Common myeloid progenitor, CD34-positive (primary cell): Measurements from ENCODE around the gene TXNL4A.
"Not testable (repeated sequence)": the region's sequence is repeated elsewhere in the genome, so short reads cannot be mapped to it uniquely, and the experiment has no call there.

Experiments used
- CTCF ChIA-PET: fragments of 350-600 bp; sonication (Branson Sonifier 250); formaldehyde crosslinking; loops from one replicate; lab custom pipeline; 2021; ENCODE audit warnings: antibody characterized with exemption; lab: Charles Lee
- POLR2A ChIA-PET: fragments of 350-600 bp; sonication (Branson Sonifier 250); formaldehyde crosslinking; loops from one replicate; lab custom pipeline; 2021; ENCODE audit warnings: antibody characterized with exemption; lab: Charles Lee
- DNase-seq, 3 donors: peaks; one replicate each; pipeline versions ENCODE4 v3.0.0 to v3.0.0-alpha.2; 2013
- H3K27ac ChIP-seq, 2 experiments: 1 replicate in 1 of 2; 2 replicates in 1 of 2; pipeline ENCODE4 v1.7.0; 2013; ENCODE audit warnings: inconsistent platforms in 2 of 2, low read length in 2 of 2, mild to moderate bottlenecking in 2 of 2, low read depth in 1 of 2, moderate library complexity in 1 of 2; ENCODE audit not compliant: severe bottlenecking in 2 of 2, insufficient read depth in 1 of 2, poor library complexity in 1 of 2
- H3K27me3 ChIP-seq, 5 experiments: replicated peaks in 2 of 5; 1 replicate in 3 of 5; 2 replicates in 2 of 5; pipeline versions ENCODE4 v1.6.1 to v1.7.0; 2013; ENCODE audit warnings: low read length in 4 of 5, mild to moderate bottlenecking in 2 of 5, moderate library complexity in 2 of 5, inconsistent platforms in 1 of 5; ENCODE audit not compliant: insufficient read depth in 5 of 5, control insufficient read depth in 4 of 5
- H3K36me3 ChIP-seq, 4 experiments: 1 replicate in 2 of 4; 2 replicates in 2 of 4; pipeline versions ENCODE4 v1.6.1 to v1.7.0; 2013; ENCODE audit warnings: low read length in 3 of 4, control low read depth in 1 of 4, mild to moderate bottlenecking in 1 of 4; ENCODE audit not compliant: control insufficient read depth in 4 of 4, insufficient read depth in 4 of 4
- H3K4me1 ChIP-seq, 4 experiments: 1 replicate in 3 of 4; 2 replicates in 1 of 4; pipeline versions ENCODE4 v1.6.1 to v1.7.1; 2013; ENCODE audit warnings: low read length in 3 of 4, mild to moderate bottlenecking in 3 of 4, control low read depth in 1 of 4, inconsistent platforms in 1 of 4, moderate library complexity in 1 of 4; ENCODE audit not compliant: control insufficient read depth in 4 of 4, insufficient read depth in 4 of 4; ENCODE audit errors: control extremely low read depth in 1 of 4
- H3K4me3 ChIP-seq, 7 experiments: 1 replicate in 4 of 7; 2 replicates in 3 of 7; pipeline versions ENCODE4 v1.5.1 to v1.7.0; 2013; ENCODE audit warnings: mild to moderate bottlenecking in 7 of 7, low read length in 6 of 7, moderate library complexity in 6 of 7, inconsistent platforms in 2 of 7, low read depth in 2 of 7, control low read depth in 1 of 7; ENCODE audit not compliant: insufficient read depth in 4 of 7, control insufficient read depth in 1 of 7; ENCODE audit errors: extremely low read depth in 1 of 7
- H3K9me3 ChIP-seq, 5 experiments: 1 replicate in 4 of 5; 2 replicates in 1 of 5; pipeline versions ENCODE4 v1.6.1 to v1.7.1; 2013; ENCODE audit warnings: low read length in 4 of 5, mild to moderate bottlenecking in 2 of 5, inconsistent platforms in 1 of 5, low read depth in 1 of 5, moderate library complexity in 1 of 5; ENCODE audit not compliant: control insufficient read depth in 4 of 5, insufficient read depth in 2 of 5; ENCODE audit errors: control extremely low read depth in 1 of 5
- WGBS: methylation state at CpG from one replicate; pipeline ENCODE4 v1.1.5; 2013; ENCODE audit not compliant: insufficient coverage; 5-methylcytosine and 5-hydroxymethylcytosine counted together

Gene TXNL4A

GRCh38 chr18:80000877-80001276, 12.5 kb upstream of the TXNL4A start:
- no peaks in the 10 kb centered on the region for H3K4me1 ChIP-seq
- WGBS = 100% methylated on average over 2 of the region's 3 CpGs
- no peaks in the 10 kb centered on the region for H3K36me3 ChIP-seq
- no peak for DNase-seq
- no peak overlapping the region for H3K4me3 ChIP-seq
- peaks cover 0 to 18% (median 7%) of the 10 kb centered on the region in 5 experiments for H3K9me3 ChIP-seq
- H3K27me3 ChIP-seq = peaks cover 0 to 2% (median 0%) of the 10 kb centered on the region in 5 experiments
- H3K27ac ChIP-seq = no peak overlapping the region
- POLR2A ChIA-PET = no interaction called here
- CTCF ChIA-PET = no interaction called here

- 100% methylated on average over 1 of the region's 2 CpGs for WGBS
- H3K4me3 ChIP-seq, H3K4me1 ChIP-seq, H3K36me3 ChIP-seq, H3K27ac ChIP-seq, POLR2A ChIA-PET, DNase-seq, H3K27me3 ChIP-seq: not testable (repeated sequence)
- peaks cover 0 to 14% (median 7%) of the 10 kb centered on the region in 5 experiments for H3K9me3 ChIP-seq
- CTCF ChIA-PET = interaction anchor here (0.6 kb wide), 1 partner anchor 1015 kb away, joined by 3 read pairs; no protein-coding TSS in a partner anchor
Observed at GRCh38 chr18:79999701-80000100, 11.3 kb upstream of the TXNL4A start.

GRCh38 chr18:79991494-79991893, 3.1 kb upstream of the TXNL4A start:
- Histone ChIP-seq H3K4me3 (no peak overlapping the region), H3K27ac (no peak overlapping the region), H3K27me3 (no peaks in the 10 kb centered on the region), H3K36me3 (peaks cover 0 to 3% (median 0%) of the 10 kb centered on the region in 4 experiments), H3K9me3 (no peaks in the 10 kb centered on the region), H3K4me1 (peaks cover 11 to 23% (median 18%) of the 10 kb centered on the region in 4 experiments)
- POLR2A ChIA-PET = no interaction called here
- WGBS = 80% methylated on average over 1 of the region's 2 CpGs
- CTCF ChIA-PET = interaction anchor here (1.4 kb wide), 1 partner anchor 41 kb away, joined by 3 read pairs; no protein-coding TSS in a partner anchor
- no peak for DNase-seq

GRCh38 chr18:79989195-79989497, 783 bp upstream of the TXNL4A start:
- no peaks in the 10 kb centered on the region for H3K9me3 ChIP-seq
- WGBS = 59% methylated on average over 13 of the region's 14 CpGs
- H3K27me3 ChIP-seq = no peaks in the 10 kb centered on the region
- ChIA-PET POLR2A (interaction anchor here (0.7 to 0.9 kb wide), 2 partner anchors 45 to 121 kb away, joined by 3 to 5 read pairs; partner anchors contain the start of gene RBFA), CTCF (interaction anchor here (0.7 to 1.1 kb wide), 4 partner anchors 21 to 202 kb away, joined by 3 read pairs; no protein-coding TSS in a partner anchor)
- peak in 1 of 3 donors; percentile 18 for DNase-seq
- H3K4me3 ChIP-seq = peak overlapping the region; percentile 57 to 99 (median 87)
- H3K4me1 ChIP-seq = peaks cover 11 to 26% (median 23%) of the 10 kb centered on the region in 4 experiments
- H3K36me3 ChIP-seq = peaks cover 0 to 20% (median 10%) of the 10 kb centered on the region in 4 experiments
- peak overlapping the region in 1 of 2 experiments; percentile 90 for H3K27ac ChIP-seq

GRCh38 chr18:79988071-79988450, 302 bp downstream of the TXNL4A start:
- Histone ChIP-seq H3K27me3 (no peaks in the 10 kb centered on the region), H3K4me1 (peaks cover 11 to 35% (median 29%) of the 10 kb centered on the region in 4 experiments), H3K36me3 (peaks cover 0 to 26% (median 10%) of the 10 kb centered on the region in 4 experiments), H3K4me3 (peak overlapping the region; percentile 57 to 99 (median 87)), H3K27ac (peak overlapping the region; percentile 72 to 90), H3K9me3 (no peaks in the 10 kb centered on the region)
- ChIA-PET POLR2A (interaction anchor here (0.6 kb wide), 2 partner anchors 46 to 180 kb away, joined by 3 to 6 read pairs; no protein-coding TSS in a partner anchor), CTCF (interaction anchor here (0.8 to 2.0 kb wide), 6 partner anchors 11 to 190 kb away, joined by 3 to 5 read pairs (median 4); no protein-coding TSS in a partner anchor)
- peak; percentile 69 to 89 (median 82) for DNase-seq
- under 1% methylated on average over 42 of the region's 48 CpGs for WGBS

- POLR2A ChIA-PET = interaction anchor here (0.6 kb wide), 1 partner anchor 46 kb away, joined by 6 read pairs; no protein-coding TSS in a partner anchor
- H3K27me3 ChIP-seq = no peaks in the 10 kb centered on the region
- peaks cover 11 to 40% (median 34%) of the 10 kb centered on the region in 4 experiments for H3K4me1 ChIP-seq
- DNase-seq = peak in 2 of 3 donors; percentile 26 to 42
- WGBS = 0% methylated on average over 3 of the region's 6 CpGs
- H3K27ac ChIP-seq = peak overlapping the region; percentile 72 to 90
- H3K4me3 ChIP-seq = peak overlapping the region; percentile 57 to 99 (median 87)
- H3K36me3 ChIP-seq = peaks cover 0 to 26% (median 10%) of the 10 kb centered on the region in 4 experiments
- CTCF ChIA-PET = interaction anchor here (0.8 to 2.0 kb wide), 6 partner anchors 11 to 189 kb away, joined by 3 to 5 read pairs (median 4); no protein-coding TSS in a partner anchor
- H3K9me3 ChIP-seq = no peaks in the 10 kb centered on the region
Observed at GRCh38 chr18:79987566-79987965, 797 bp downstream of the TXNL4A start.

- DNase-seq = no peak
- peaks cover 11 to 45% (median 39%) of the 10 kb centered on the region in 4 experiments for H3K4me1 ChIP-seq
- peaks cover 0 to 34% (median 10%) of the 10 kb centered on the region in 4 experiments for H3K36me3 ChIP-seq
- ChIA-PET POLR2A (no interaction called here), CTCF (interaction anchor here (0.6 to 2.0 kb wide), 4 partner anchors 12 to 188 kb away, joined by 3 to 4 read pairs (median 4); no protein-coding TSS in a partner anchor)
- WGBS = 90% methylated on average over 7 of the region's 7 CpGs
- no peaks in the 10 kb centered on the region for H3K9me3 ChIP-seq
- peak overlapping the region in 1 of 2 experiments; percentile 22 for H3K27ac ChIP-seq
- H3K27me3 ChIP-seq = no peaks in the 10 kb centered on the region
- H3K4me3 ChIP-seq = peak overlapping the region in 5 of 7 experiments; percentile 32 to 99 (median 94)
Observed at GRCh38 chr18:79986726-79987125, 1.6 kb downstream of the TXNL4A start.
